Brain pericyte (primary cell): ENCODE data around the gene KRT86.
"Not testable (repeated sequence)": the region's sequence is repeated elsewhere in the genome, so short reads cannot be mapped to it uniquely, and the experiment has no call there.

ENCODE experiments used
- DNase-seq: peaks from one replicate; pipeline ENCODE4 v3.0.0-alpha.2; 2012; ENCODE audit warnings: low read depth, low spot score

KRT86 gene

DNA sequence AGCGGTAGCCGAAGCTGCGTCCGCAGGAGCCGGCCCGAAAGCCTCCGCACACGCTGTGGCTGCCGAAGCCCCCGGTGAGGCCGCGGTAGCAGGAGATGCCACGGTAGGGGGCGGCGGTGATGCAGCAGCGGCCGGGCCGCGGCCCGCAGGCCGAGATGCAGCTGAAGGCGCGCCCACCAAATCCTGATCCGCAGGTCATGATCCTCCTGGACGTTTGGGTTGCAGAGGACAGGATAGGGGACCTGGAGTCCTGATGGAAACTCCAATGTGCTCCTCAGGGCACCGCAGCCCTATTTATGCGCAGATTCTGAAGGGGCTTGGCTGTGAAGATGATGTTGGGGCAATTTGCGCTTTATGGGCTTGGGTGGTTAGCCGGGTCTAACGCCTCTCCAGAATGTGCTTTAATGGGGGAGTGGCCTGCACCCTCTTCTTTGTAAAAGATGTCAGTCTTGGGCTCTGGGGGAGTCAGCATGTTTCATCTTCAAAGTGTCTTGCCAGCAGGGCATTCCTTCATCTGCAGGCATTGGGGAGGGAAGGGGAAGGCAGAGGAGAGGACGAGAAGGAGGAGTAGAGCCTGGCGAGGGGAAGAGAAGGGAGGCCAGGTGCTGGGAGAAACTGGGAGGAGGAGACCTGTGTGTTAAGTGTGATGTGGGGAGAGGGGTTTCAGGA, 17.0 kb downstream of the KRT86 start, which contains the start of gene KRT81:
Gene KRT81 (minus strand): TSS at position 268 of the 669 bp plus-strand sequence. CDS start 69 bp downstream, at position 199.
- no peak for DNase-seq

- DNase-seq = no peak
These were observed 19.5 kb downstream of the KRT86 start for GRCh38 chr12:52293926-52294325.

GRCh38 chr12:52294803-52295202, 20.4 kb downstream of the KRT86 start:
- no peak for DNase-seq

- no peak for DNase-seq
These were observed 21.2 kb downstream of the KRT86 start for GRCh38 chr12:52295663-52296062.

DNA sequence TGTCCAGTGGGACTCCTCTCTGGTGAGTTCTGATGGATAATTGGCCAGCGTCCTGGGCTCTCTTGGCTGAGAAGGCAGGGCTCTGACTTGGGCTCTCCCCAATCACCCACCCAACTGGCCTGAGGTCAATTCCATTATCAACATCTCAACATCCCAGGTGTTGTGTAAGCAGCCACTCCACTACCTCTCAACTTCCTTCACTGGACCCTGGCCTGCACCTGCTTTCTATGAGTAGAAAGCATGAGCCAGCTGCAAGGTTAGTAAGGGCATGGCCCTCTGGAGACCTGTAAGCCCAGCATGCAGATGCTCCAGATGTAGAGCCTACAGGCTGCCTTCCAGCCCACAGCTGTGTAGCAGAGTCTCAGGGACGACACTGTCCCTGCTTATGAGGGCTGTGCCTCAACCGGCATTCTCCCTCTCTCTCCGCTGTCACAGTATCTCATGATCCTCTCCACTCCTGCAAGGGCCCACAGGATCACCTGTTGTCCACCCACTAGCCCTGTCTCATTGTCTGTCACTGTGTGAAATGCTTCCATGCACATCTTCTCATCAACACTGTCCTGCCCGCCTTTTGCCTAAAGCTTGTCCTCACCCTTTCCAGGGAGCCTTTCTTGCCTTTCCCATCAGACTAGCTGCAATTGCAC, 22.2 kb downstream of the KRT86 start:
- no peak for DNase-seq

- DNase-seq = no peak
These were observed 24.3 kb downstream of the KRT86 start for GRCh38 chr12:52298677-52299190.

DNA sequence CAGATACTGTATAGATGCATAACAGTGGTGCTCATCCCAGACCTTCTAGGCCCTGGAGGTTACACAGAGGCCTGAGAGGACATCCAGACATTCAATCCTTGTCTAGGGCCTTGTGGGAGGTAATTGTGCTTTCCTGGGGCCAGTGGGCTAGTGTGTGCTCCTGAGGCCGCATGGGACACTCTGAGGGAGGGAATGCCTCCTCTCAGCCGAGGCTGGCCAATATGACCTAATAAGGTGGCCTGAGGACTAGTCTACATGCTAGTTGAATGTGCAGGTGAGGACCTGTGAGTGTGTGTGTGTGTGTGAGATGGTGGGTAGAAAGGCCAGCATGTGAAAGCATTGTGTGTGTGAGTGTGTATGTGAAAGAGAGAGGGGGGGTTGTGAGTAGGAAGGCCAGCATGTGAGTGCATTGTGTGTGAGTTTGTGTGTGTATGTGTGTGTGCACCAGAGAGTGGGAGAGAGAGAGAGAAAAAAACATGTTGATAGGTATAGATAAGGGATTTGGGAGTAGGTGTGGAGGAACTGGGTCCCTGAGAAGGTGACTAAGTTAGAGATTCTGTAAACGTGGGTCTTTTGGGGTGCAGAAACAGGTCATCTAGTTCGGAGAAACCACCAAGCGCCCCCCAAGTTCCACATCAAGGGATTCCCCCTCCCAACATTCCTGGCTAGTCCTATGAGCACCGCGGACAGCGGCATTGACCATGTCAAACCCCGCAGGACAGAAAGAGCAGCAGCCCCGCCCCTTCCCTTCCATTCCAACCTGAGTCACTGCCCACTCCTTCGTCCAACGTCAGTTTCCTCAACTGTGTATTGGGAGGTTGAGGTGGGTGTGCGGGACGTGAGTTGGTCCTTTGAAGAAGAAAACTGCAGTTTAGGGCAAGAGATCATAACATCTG, 26.6 kb downstream of the KRT86 start:
- no peak for DNase-seq

- not testable (repeated sequence) for DNase-seq
These were observed 27.3 kb downstream of the KRT86 start for GRCh38 chr12:52301721-52302120.

GRCh38 chr12:52302242-52302914, 27.9 kb downstream of the KRT86 start:
- not testable (repeated sequence) for DNase-seq

DNA sequence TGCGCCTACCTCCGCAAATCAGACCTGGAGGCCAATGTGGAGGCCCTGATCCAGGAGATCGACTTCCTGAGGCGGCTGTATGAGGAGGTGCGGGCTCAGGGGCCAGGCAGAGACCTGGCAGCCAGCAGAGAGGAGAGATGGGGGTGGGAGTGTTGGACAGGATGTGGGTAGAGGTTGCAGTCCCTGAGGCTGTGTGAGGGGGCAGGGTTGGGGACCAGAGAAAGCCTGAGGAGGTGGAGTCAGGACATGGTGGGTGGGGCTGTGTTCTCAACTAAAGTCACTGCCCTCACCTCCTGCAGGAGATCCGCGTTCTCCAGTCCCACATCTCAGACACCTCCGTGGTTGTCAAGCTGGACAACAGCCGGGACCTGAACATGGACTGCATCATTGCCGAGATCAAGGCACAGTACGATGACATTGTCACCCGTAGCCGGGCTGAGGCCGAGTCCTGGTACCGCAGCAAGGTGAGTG, 30.5 kb downstream of the KRT86 start:
- DNase-seq = not testable (repeated sequence)

DNA sequence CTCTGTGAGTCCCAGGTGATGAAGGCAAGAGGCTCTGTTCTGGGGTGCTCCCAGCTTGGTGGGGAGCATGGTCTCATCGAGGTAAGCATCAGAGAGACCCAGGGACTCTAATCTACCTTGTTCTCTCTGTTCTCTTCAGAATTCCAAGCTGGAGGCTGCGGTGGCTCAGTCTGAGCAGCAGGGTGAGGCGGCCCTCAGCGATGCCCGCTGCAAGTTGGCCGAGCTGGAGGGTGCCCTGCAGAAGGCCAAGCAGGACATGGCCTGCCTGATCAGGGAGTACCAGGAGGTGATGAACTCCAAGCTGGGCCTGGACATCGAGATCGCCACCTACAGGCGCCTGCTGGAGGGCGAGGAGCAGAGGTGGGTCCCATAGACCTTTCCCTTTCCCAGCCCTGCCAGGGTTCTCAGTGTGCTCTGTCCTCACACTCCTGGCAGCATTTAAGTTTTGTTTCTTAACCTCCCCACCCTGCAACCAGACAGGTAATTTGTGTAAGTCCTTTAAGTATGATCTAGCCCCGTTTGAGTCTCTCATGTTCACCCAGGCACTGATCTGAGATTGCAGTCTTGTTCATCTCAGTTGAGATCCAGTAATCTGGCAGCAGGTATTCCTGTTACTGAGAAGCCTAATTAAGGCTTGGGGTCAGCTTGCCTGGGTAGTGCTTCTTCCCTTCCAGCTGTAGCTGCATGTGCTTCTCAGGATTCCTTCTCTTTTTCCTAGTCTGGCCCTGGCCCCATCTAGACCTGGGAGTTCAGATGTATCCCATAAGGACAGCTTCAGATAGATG, 31.7 kb downstream of the KRT86 start:
- no peak for DNase-seq

DNA sequence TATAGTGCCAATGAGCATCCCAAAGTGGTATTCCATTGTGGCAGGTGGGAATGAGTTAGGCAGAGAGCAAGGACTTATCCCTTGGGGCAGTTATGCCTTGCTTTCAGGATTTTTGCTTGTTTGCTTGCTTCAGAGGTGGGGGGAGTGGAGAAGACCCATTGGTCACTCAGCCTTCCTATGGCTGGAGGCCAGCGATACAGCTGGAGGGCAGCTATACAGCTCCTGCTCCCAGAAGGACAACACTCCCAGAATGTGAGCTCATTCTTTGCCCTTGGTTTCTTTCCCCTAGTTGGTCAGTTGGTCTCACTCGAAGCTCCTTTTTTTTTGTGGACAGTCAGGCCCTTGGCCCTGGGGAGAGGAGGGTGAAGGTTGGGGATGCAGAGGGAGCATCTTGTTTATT, 32.3 kb downstream of the KRT86 start:
- DNase-seq = no peak

- DNase-seq = no peak
These were observed 33.7 kb downstream of the KRT86 start for GRCh38 chr12:52307836-52308805.

DNA sequence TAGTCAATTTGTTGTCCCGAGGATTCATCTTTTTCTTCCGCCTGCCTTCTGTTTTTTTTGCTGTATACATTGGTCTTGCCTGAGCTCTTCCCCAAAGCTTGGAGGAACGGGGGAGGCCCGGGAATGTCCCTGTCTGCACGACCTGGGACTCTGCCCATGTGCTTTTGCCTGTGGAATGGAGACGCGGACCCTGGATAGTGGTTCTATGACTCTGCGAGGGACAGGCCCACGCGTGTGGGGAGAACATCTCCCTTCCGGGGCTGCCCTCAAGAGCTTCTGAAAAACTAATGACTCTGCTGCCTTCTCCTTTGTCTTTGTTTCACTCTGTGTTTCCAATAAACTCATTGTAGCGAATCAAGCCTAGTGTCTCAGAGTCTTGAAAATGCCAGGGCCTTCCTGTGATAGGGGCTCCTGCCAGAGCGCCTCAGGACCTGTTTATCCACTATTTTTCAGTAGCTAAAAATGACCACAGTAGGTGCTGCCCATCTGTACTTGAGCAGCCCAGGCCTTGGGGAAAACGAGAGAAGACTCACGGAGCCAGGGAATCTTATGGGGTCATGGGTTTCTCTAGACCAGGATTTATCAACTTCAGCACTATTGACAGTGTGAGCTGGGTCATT, 34.5 kb downstream of the KRT86 start:
- no peak for DNase-seq

- no peak for DNase-seq
These were observed 36.3 kb downstream of the KRT86 start for GRCh38 chr12:52310622-52311284.

GRCh38 chr12:52311285-52311648, 36.8 kb downstream of the KRT86 start:
- DNase-seq = no peak

DNA sequence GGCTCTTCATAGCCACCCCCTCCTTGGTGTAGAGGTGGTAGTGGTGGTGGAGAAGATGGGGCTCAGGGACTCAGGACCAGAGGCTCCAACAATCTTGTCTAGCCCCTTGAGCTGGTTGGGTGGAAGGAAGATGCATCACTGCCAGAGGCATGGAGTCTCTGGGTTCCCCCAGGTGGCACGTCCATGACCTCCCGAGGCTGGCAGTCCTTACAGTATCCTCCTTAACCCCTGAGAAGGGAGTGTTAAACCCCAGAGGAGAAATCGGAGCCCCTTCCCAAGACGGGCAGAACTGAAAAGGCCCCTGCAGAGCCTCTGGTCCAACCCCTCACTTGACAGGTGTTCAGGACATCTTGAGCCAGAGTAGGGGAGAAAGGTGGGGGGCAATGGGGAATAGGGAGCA, 37.6 kb downstream of the KRT86 start:
- no peak for DNase-seq

DNA sequence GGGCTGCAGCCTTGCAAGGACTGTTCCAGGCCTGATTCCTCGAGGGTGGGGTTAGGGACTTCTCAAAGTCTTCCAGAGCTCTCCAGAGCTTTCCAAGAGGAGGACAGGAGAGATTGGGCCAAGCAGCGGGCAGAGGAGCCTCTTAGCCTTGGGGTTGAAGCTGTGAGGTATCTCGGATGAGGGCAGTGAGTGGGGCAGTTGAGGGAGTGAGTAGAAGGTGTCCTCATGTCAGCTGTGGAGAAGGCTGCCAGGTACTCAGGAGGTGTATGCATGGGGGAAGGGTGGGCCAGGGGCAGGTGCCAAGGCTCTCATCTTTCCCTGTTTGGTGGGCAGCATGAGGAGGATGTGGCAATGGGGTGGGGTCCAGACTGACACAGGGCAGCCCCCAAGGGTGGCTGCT, 39.0 kb downstream of the KRT86 start:
- no peak for DNase-seq

DNA sequence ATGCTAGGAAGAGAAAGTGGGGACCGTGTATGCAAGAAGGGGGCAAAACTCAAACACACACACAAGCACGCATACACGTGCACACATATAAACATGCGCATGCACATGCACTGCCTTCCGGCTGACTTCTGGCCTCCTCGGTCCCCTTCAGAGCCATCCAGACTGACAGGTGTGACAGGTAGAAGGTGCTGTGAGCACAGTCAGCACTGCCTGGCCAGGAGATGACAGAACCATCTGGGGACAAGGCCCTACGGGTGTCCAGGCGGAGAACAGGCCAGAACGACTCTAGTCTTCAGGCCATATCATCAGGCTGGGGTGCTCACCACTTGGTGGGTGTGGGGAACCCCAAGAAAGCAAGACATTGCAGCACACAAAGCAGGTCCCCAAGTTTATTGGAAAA, 39.5 kb downstream of the KRT86 start:
- DNase-seq = no peak
